Activated CD8-positive, alpha-beta memory T cell treated with anti-CD3 and anti-CD28 coated beads, Interleukin-2, amount 10 ng/mL, durations not matched to agents 7 days and 5 days (primary cell): Measurements from ENCODE around the gene RASGEF1B. TPM values are rescaled to one million over a fixed set of nuclear protein-coding genes. Genes with fewer than 3 reads are reported as not detected.

Experiments
- ATAC-seq: fragments of 150-1000 bp; cut with Tn5 transposase; one replicate; pipeline ENCODE4 v1.10.0; 2021; ENCODE audit warnings: moderate library complexity
- CTCF ChIA-PET: fragments of 350-600 bp; sonication (Branson Sonifier 250); formaldehyde crosslinking; loops from one replicate; lab custom pipeline; 2021; ENCODE audit warnings: antibody characterized with exemption; lab: Charles Lee
- DNase-seq: peaks from one replicate; pipeline ENCODE4 v3.0.0-alpha.2; 2020
- H3K27ac Mint-ChIP-seq: one replicate; pipeline ENCODE4 v1.8.0; 2021; ENCODE audit warnings: mild to moderate bottlenecking, mixed read lengths
- H3K27me3 Mint-ChIP-seq: one replicate; pipeline ENCODE4 v1.8.0; 2021; ENCODE audit warnings: mixed read lengths
- H3K36me3 Mint-ChIP-seq: one replicate; pipeline ENCODE4 v1.8.0; 2021; ENCODE audit warnings: mild to moderate bottlenecking, mixed read lengths
- H3K4me1 Mint-ChIP-seq: one replicate; pipeline ENCODE4 v1.8.0; 2021; ENCODE audit warnings: mixed read lengths
- H3K4me3 Mint-ChIP-seq: one replicate; pipeline ENCODE4 v1.8.0; 2021; ENCODE audit warnings: mild to moderate bottlenecking, moderate library complexity, mixed read lengths
- H3K9me3 Mint-ChIP-seq: one replicate; pipeline ENCODE4 v1.8.0; 2022; ENCODE audit warnings: low read depth, mixed read lengths
- total RNA-seq, 2 experiments: library from RNA; stranded (reverse); gene quantifications; one replicate each; pipeline ENCODE4 v1.2.3, GENCODE V29; 2021

Gene RASGEF1B
- total RNA-seq, 2 experiments from 2014 or later, result 3.5 to 4.5 TPM

DNA sequence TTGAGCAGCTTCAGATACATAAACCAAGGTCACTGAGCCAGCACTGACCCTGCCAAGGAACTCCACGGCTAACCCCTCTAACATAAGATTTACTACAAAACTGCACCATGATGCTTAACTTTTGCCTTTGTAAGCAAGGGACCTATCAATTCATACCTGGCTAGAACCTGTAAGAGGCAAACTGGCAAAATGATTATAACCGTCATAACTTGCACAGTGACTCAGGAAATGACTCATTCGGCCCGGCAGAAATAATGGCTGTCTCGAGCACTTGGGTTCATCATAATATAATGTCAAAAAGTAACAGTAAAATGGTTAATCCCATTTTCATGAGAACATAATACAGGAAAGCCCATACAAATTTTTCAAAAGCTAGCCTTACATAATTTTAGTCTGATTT, 17.2 kb downstream of the RASGEF1B start:
- no peaks in the 10 kb centered on the region for H3K27me3 Mint-ChIP-seq
- H3K36me3 Mint-ChIP-seq, result peaks cover 7% of the 10 kb centered on the region
- CTCF ChIA-PET, result interaction anchor here (1.3 to 2.4 kb wide), 4 partner anchors 11 to 233 kb away, joined by 3 to 8 read pairs (median 4); no protein-coding TSS in a partner anchor
- H3K27ac Mint-ChIP-seq, result peak overlapping the region; percentile 77
- peak; percentile 68 for DNase-seq
- no peak overlapping the region for H3K4me3 Mint-ChIP-seq
- peaks cover 21% of the 10 kb centered on the region for H3K4me1 Mint-ChIP-seq
- ATAC-seq, result peak; percentile 88
- H3K9me3 Mint-ChIP-seq, result no peaks in the 10 kb centered on the region

DNA sequence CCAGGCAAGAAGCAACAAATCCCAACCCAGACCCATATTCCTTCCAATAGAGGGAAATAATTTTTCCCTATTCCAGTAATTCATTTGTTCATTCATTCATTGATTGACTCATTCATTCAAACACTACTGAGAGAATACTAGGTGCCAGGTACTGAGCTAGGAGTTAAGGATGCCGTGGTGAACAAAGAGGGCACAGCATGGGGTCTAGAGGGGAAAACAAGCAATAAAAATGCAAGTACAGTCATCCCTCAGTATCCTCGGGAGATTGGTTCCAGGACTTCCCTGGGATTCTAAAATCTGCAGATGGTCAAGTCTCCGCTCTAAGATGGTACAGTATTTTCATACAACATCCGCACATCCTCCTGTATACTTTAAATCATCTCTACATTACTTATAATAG, 18.7 kb downstream of the RASGEF1B start:
- no peak for ATAC-seq
- H3K27me3 Mint-ChIP-seq, result no peaks in the 10 kb centered on the region
- CTCF ChIA-PET, result interaction anchor here (1.9 kb wide), 1 partner anchor 14 kb away, joined by 7 read pairs; no protein-coding TSS in a partner anchor
- H3K36me3 Mint-ChIP-seq, result peaks cover 7% of the 10 kb centered on the region
- no peak for DNase-seq
- H3K4me3 Mint-ChIP-seq, result no peak overlapping the region
- peaks cover 21% of the 10 kb centered on the region for H3K4me1 Mint-ChIP-seq
- H3K9me3 Mint-ChIP-seq, result no peaks in the 10 kb centered on the region
- no peak overlapping the region for H3K27ac Mint-ChIP-seq

DNA sequence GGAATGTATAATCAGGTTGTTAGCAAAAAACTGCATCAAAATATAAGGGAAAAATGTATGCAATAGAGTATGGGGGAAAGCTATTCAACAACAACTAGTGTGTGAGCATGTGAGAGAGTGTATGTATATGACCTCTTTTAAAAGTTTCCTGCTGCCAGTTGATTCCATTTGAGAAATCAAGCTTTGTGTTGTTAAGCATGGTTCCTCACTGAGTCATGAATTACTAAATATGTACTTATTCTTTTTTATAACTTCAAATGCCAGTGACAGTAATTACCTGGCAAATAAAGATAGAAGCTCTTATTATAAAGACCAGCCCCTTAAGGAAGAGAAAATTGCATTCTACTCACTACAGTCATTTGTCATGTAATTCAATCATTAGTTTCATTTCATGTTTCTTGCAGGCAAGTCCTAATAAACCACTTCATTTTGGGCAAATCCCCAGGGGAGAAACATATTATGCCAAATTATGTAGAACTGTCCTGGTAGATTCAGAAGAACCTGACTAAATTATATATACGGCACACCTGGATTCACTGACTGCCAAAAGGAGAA, 19.2 kb downstream of the RASGEF1B start:
- Mint-ChIP-seq H3K27ac (no peak overlapping the region), H3K4me3 (no peak overlapping the region)
- CTCF ChIA-PET, result interaction anchor here (1.9 kb wide), 1 partner anchor 15 kb away, joined by 7 read pairs; no protein-coding TSS in a partner anchor

DNA sequence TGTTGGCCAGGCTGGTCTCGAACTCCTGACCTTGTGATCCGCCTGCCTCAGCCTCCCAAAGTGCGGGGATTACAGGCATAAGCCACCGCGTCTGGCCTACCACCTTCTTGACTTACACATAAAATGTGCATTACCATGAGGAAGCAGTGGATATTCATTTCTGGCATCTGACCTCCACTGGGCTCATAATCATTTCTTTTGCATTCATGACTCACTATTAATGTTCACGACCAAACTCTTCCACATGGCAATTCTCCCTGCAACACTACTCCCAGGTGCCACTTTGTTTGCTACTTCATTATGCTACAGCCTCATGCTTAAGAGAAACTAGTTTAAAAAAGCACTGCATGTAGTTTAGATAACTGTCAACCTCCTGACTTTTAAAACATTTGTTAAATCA, 22.7 kb downstream of the RASGEF1B start:
- H3K36me3 Mint-ChIP-seq, result peaks cover 1% of the 10 kb centered on the region

More for the DNA sequence above, 19.2 kb downstream of the RASGEF1B start:
- Mint-ChIP-seq H3K36me3 (peaks cover 7% of the 10 kb centered on the region), H3K9me3 (no peaks in the 10 kb centered on the region), H3K4me1 (peaks cover 21% of the 10 kb centered on the region), H3K27me3 (no peaks in the 10 kb centered on the region)
- DNase-seq (no peak), ATAC-seq (no peak)

DNA sequence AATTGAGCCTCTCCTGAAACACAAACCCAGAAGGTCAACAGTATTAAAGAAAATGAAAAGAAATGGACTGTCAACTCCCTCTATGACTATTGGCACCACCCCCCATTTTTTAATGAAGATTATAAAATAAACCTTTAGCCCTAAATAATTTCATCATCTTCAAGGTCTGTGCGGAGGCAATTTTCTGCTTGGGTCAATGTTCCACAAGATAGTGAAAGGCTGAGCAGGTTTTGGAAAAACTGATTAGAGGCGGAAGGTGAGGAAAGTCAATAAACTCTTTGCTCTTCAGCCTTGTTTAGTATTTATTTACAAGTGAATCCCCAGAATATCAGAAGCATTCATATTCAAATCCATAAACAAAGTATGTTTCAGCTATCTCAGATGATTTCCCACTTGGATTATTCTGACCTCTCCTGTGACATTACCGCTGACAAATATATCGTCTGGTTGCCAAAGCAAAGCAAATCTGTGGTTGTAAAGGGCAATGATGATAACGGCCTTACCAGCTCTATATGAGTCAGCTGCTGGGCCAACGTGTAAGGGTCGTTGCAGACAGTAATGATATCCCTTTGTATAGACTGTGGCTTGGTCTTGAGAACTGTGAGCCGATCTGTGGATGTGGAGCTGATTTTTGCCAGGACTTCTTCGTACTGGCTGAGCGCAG, 24.0 kb downstream of the RASGEF1B start:
- H3K27ac Mint-ChIP-seq, result no peak overlapping the region
- no peak for DNase-seq
- no peak overlapping the region for H3K4me3 Mint-ChIP-seq
- H3K4me1 Mint-ChIP-seq, result no peaks in the 10 kb centered on the region
- ATAC-seq, result no peak
- CTCF ChIA-PET, result interaction anchor here (1.1 kb wide), 1 partner anchor 20 kb away, joined by 3 read pairs; no protein-coding TSS in a partner anchor
- H3K27me3 Mint-ChIP-seq, result no peaks in the 10 kb centered on the region
- no peaks in the 10 kb centered on the region for H3K9me3 Mint-ChIP-seq
- H3K36me3 Mint-ChIP-seq, result peaks cover 6% of the 10 kb centered on the region

More for the DNA sequence above, 22.7 kb downstream of the RASGEF1B start:
- no peak for ATAC-seq
- H3K4me3 Mint-ChIP-seq, result no peak overlapping the region
- no peak overlapping the region for H3K27ac Mint-ChIP-seq
- H3K9me3 Mint-ChIP-seq, result no peaks in the 10 kb centered on the region
- no peaks in the 10 kb centered on the region for H3K27me3 Mint-ChIP-seq
- H3K4me1 Mint-ChIP-seq, result peaks cover 7% of the 10 kb centered on the region
- CTCF ChIA-PET, result no interaction called here
- DNase-seq, result no peak

DNA sequence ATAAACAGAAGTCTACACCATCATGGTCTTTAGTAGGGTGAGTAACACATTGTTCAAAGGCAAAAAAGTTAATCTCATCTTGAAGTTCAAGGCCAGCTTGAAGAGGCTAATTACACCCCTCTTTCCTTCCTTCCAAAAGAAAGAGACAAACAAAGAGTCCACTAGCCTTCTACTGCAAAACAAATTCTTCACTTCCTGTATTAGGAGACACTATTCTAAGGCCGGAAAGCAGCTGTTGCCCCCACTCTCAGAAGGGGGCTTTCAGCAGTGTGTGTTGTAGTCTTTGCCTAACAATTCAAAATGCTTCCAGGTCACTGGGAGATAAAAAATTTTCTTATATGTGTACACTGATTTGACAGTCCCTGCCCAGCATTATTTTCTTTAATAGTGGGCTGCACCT, 25.1 kb downstream of the RASGEF1B start:
- DNase-seq (no peak), ATAC-seq (no peak)
- H3K4me3 Mint-ChIP-seq, result no peak overlapping the region
- H3K9me3 Mint-ChIP-seq, result no peaks in the 10 kb centered on the region
- no peaks in the 10 kb centered on the region for H3K4me1 Mint-ChIP-seq
- H3K27me3 Mint-ChIP-seq, result no peaks in the 10 kb centered on the region
- H3K27ac Mint-ChIP-seq, result no peak overlapping the region
- peaks cover 9% of the 10 kb centered on the region for H3K36me3 Mint-ChIP-seq
- CTCF ChIA-PET, result interaction anchor here (1.1 kb wide), 1 partner anchor 21 kb away, joined by 3 read pairs; no protein-coding TSS in a partner anchor

DNA sequence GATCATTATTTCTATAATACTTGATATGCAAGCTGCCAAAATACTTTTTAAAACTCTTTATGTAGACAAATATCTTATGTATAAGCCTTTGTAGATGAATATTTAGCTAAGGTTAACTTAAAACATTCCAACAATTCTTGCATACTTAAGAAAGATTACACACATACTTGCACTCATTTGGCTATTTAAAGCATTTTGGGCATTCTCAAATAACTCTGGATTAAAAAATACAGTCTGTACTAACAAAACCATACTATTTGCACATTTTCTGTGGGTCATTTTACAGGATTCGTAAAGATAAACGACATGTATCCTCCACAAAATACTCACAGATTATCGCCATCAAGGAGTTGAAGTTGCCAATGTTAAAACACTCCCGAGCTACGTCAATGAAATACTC, 26.5 kb downstream of the RASGEF1B start:
- ATAC-seq (no peak), DNase-seq (no peak)
- Mint-ChIP-seq H3K9me3 (no peaks in the 10 kb centered on the region), H3K36me3 (peaks cover 11% of the 10 kb centered on the region), H3K27me3 (no peaks in the 10 kb centered on the region), H3K4me1 (no peaks in the 10 kb centered on the region), H3K4me3 (no peak overlapping the region), H3K27ac (no peak overlapping the region)
- CTCF ChIA-PET, result no interaction called here

DNA sequence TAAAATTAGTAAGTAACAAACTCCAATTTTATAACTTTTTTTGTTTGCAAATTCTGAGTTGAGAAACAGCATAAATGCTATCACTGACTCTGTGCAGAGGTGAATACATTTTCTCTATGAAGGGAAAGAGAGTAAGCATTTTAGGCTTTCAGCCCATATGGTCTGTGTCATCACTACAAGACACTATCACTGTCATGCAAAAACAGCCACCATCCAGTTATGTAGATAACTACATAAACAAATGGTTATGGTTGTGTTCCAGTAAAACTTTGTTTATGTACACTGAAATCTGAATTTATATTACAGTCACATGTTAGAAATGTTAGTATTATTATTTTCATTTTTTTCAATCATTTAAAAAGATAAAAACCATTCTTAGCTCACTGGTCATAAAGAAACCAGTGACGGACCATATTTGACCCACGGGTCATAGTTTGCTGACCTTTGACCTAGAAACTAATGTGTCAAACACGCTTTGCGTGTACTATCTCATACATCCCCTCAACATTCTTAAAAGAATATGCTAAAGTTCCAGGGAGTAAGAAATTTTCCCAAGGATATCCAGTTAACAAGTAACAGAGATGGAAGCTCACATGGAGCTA, 29.1 kb downstream of the RASGEF1B start:
- peaks cover 14% of the 10 kb centered on the region for H3K36me3 Mint-ChIP-seq
- no peak overlapping the region for H3K4me3 Mint-ChIP-seq
- H3K4me1 Mint-ChIP-seq, result no peaks in the 10 kb centered on the region
- CTCF ChIA-PET, result no interaction called here
- DNase-seq (no peak), ATAC-seq (no peak)
- no peaks in the 10 kb centered on the region for H3K9me3 Mint-ChIP-seq
- no peaks in the 10 kb centered on the region for H3K27me3 Mint-ChIP-seq
- H3K27ac Mint-ChIP-seq, result no peak overlapping the region

DNA sequence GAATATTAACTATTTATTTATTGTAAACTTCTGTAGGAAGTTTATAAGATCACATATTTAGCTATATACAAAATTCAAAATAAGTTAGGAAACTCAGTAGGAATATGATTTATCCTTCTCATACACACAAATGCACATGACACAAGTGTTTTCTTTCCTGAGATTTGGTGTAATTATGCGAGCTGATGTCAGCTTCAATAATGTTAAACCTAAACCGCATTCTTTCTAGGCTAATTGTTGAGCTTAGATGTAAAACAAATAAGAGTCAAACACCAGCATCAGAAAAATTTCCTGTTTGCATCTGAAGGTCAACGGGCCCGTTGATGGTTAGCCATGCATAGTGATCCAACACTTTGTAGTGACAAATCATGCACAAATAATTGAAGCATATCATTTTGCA, 30.8 kb downstream of the RASGEF1B start:
- no peaks in the 10 kb centered on the region for H3K27me3 Mint-ChIP-seq
- H3K4me3 Mint-ChIP-seq, result no peak overlapping the region
- peaks cover 14% of the 10 kb centered on the region for H3K36me3 Mint-ChIP-seq
- ATAC-seq (no peak), DNase-seq (no peak)
- no peak overlapping the region for H3K27ac Mint-ChIP-seq
- no peaks in the 10 kb centered on the region for H3K9me3 Mint-ChIP-seq
- CTCF ChIA-PET, result no interaction called here
- H3K4me1 Mint-ChIP-seq, result no peaks in the 10 kb centered on the region

DNA sequence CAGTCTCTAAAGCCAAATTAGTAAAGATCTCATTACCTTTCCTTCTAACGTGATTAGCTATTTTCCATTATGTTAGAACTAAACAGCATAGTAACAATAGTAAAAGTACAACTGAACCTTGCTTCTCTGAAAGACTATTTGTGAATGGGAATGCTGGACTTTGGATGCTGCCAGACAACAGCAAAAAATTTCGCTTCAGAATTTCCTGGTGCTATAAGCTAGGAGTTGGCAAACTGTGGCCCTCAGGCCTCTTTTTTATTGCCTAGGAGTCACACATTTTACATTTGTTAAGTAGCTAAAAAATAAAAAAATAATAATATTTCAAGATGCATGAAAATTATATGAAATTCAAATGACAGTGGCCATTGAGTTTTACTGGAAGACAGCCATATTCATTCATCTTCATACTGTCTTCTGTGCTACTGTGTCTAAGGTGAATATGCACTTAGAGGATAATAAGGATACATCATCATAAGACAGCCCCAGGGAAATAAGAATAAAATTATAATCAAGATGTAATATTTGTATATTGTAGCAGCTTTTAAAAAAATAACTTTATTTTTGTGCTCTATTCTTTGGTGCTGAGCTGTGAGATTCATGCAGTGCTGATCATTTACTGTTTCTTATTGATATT, 34.6 kb downstream of the RASGEF1B start:
- no peak overlapping the region for H3K27ac Mint-ChIP-seq
- ATAC-seq (no peak), DNase-seq (no peak)
- no peaks in the 10 kb centered on the region for H3K9me3 Mint-ChIP-seq
- peaks cover 2% of the 10 kb centered on the region for H3K4me1 Mint-ChIP-seq
- H3K36me3 Mint-ChIP-seq, result peaks cover 7% of the 10 kb centered on the region
- CTCF ChIA-PET, result interaction anchor here (0.9 to 1.3 kb wide), 2 partner anchors 9 to 30 kb away, joined by 3 read pairs; no protein-coding TSS in a partner anchor
- H3K27me3 Mint-ChIP-seq, result no peaks in the 10 kb centered on the region
- no peak overlapping the region for H3K4me3 Mint-ChIP-seq

DNA sequence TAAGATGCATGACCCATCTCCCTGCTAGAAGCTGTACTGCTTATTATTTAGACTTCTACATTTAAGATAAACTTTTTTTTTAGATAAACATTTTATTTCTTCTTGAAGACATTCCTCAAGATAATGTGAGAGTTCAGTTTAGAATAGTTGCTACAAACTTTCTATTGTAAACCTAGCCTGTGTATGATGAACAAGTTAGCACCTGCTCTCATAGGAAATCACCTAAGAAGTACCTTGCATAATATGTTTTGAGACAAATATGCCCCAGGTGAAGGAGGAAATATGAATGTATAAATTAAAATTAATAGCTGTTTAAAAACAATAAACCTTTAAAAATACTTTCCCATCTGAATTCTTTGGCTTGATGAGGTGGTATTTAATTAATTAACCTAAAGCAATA, 35.6 kb downstream of the RASGEF1B start:
- Mint-ChIP-seq H3K36me3 (peaks cover 5% of the 10 kb centered on the region), H3K27me3 (no peaks in the 10 kb centered on the region), H3K4me1 (peaks cover 2% of the 10 kb centered on the region), H3K9me3 (no peaks in the 10 kb centered on the region), H3K27ac (no peak overlapping the region), H3K4me3 (no peak overlapping the region)
- ATAC-seq (no peak), DNase-seq (no peak)
- CTCF ChIA-PET, result interaction anchor here (1.3 kb wide), 1 partner anchor 30 kb away, joined by 3 read pairs; no protein-coding TSS in a partner anchor

DNA sequence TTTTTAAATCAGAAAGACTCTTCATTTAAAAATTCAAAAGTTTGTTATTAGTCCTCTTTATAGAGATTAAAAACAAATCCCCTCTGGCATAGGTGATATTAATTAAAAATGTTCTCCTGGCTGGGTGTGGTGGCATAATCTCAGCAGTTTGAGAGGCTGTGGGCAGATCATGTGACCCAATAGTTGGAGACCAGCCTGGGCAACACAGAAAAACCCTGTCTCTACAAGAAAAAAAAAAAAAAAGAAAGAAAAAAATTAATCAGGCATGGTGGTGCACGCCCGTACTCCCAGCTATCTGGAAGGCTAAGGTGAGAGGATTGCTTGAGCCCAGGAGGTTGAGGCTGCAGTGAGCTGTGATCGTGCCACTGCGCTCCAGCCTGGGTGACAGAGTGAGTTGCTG, 38.9 kb downstream of the RASGEF1B start:
- DNase-seq (no peak), ATAC-seq (no peak)
- CTCF ChIA-PET, result interaction anchor here (0.8 kb wide), 2 partner anchors 81 to 444 kb away, joined by 3 to 4 read pairs; no protein-coding TSS in a partner anchor
- Mint-ChIP-seq H3K9me3 (no peaks in the 10 kb centered on the region), H3K4me1 (peaks cover 2% of the 10 kb centered on the region), H3K4me3 (no peak overlapping the region), H3K27ac (no peak overlapping the region), H3K27me3 (no peaks in the 10 kb centered on the region), H3K36me3 (peaks cover 6% of the 10 kb centered on the region)

DNA sequence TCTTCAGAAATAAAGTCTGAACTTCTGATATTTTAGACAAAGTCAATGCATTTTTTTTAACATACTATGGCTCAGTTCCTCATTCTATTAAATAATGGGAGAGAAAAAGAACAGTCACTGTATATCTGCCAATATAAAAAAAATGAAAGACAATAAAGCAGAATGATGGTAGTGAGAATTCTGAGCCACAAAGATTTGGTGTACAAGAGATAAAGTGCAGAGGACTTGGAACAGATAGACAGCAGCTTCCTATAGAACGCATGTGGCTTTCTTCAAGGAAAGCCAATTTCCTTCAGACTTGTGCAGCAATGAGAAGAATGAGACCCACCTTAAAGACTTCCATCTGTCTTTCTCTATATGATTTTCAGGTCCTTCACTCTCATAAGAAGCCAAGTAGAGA, 39.7 kb downstream of the RASGEF1B start:
- Mint-ChIP-seq H3K4me1 (peaks cover 2% of the 10 kb centered on the region), H3K27me3 (no peaks in the 10 kb centered on the region), H3K9me3 (no peaks in the 10 kb centered on the region), H3K27ac (no peak overlapping the region), H3K36me3 (peaks cover 6% of the 10 kb centered on the region), H3K4me3 (no peak overlapping the region)
- ATAC-seq, result no peak
- CTCF ChIA-PET, result interaction anchor here (0.8 kb wide), 1 partner anchor 80 kb away, joined by 3 read pairs; no protein-coding TSS in a partner anchor
- DNase-seq, result no peak
